ENCODE results near the gene CHST11.

CHST11 gene

DNA sequence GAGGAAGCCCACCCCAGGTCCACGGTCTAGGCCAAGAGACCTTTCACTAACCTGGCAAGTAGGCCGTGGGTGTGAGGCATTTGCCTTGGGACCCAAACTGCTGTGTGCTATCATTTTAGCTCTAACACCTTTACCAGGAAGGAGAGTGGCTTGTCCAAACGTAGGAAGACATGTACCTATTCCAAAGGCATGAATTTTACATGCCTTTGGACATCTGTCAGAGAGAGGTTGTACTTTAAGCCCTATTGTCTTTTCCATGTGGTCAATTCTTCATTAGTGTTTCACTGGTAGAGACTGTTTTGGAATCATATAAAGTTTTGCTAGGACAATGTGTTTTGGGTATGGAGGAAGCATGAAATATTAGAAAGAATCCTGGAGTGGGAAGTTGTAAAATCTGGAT is 352.5 kb downstream of the CHST11 start:
- no peak overlapping the region for H3K4me3 ChIP-seq (ENCODE audit: low read depth, low read length)
- TF ChIP-seq, protein P1, sequence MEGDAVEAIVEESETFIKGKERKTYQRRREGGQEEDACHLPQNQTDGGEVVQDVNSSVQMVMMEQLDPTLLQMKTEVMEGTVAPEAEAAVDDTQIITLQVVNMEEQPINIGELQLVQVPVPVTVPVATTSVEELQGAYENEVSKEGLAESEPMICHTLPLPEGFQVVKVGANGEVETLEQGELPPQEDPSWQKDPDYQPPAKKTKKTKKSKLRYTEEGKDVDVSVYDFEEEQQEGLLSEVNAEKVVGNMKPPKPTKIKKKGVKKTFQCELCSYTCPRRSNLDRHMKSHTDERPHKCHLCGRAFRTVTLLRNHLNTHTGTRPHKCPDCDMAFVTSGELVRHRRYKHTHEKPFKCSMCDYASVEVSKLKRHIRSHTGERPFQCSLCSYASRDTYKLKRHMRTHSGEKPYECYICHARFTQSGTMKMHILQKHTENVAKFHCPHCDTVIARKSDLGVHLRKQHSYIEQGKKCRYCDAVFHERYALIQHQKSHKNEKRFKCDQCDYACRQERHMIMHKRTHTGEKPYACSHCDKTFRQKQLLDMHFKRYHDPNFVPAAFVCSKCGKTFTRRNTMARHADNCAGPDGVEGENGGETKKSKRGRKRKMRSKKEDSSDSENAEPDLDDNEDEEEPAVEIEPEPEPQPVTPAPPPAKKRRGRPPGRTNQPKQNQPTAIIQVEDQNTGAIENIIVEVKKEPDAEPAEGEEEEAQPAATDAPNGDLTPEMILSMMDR (IDR thresholded peaks at IDR 0.05; ENCODE audit: low read depth, low read length): no peak

DNA sequence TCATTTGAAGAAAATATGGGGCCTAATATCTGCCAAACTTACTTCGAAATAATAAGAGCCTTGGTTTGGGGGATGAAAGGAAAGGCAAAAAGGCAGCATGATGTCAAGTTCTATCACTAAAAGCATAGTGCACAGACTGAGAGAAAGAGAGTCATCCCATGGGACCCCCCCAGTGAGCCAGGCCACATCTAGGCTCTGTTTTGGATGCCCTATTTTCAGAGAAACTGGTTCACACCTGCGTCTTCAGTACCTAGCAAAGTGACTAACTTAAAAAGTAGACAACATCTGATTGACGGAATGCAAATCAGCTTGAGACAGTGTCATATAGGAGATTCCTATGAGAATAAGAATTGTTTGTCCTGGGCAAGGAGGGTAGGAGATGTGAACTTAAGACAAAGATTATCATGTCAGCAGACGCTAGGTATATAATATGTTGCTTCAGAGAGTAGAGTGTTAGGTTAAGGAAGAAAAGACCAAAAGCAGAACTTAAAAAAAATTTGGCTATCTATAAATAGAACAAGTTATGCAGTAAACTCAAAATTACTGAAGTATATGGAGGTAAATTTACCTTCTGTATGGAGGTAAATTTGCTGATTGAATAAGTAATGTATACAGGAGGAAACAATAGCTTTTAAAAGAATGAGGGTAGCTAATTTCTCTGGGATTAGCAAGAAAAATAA is 353.1 kb downstream of the CHST11 start:
- TF ChIP-seq, protein P1 (IDR thresholded peaks at IDR 0.05; ENCODE audit: low read depth, low read length): no peak
- no peak overlapping the region for H3K4me3 ChIP-seq (ENCODE audit: low read depth, low read length)
